Lower leg skin (tissue), 4 donors: Measurements from ENCODE around the gene LGALS3. TPM values are rescaled to one million over a fixed set of nuclear protein-coding genes. Genes with fewer than 3 reads are reported as not detected.

Source experiments
- DNase-seq, 2 donors: peaks; one replicate each; pipeline ENCODE4 v3.0.0-alpha.2; 2019; ENCODE audit warnings: low spot score in 2 of 2
- H3K4me3 ChIP-seq: fragments of 200-600 bp; sonication (generic); 2 replicates; pipeline ENCODE4 v1.5.1; 2017; ENCODE audit warnings: mild to moderate bottlenecking, low read depth; ENCODE audit not compliant: poor library complexity, severe bottlenecking
- POLR2A ChIP-seq, 2 donors: fragments of 450-650 bp; IDR thresholded peaks; one replicate each; pipeline ENCODE4 v1.6.1; 2016 to 2017; ENCODE audit warnings: antibody characterized with exemption in 2 of 2, mild to moderate bottlenecking in 1 of 2, moderate library complexity in 1 of 2
- WGBS, 2 donors: methylation state at CpG; one replicate each; pipeline ENCODE4 v1.1.5; 2018; 5-methylcytosine and 5-hydroxymethylcytosine counted together
- intact Hi-C: fragments of 100-400 bp; cut with DNase I; formaldehyde crosslinking; loops from one replicate; pipeline ENCODE4 v1.15.0; 2023; ENCODE audit warnings: low total_unique reads
- total RNA-seq, 4 donors: library from RNA; depleted of rRNA; stranded (reverse); fragments of >200 nt; gene quantifications; one replicate each; pipeline ENCODE4 v1.1.0, GENCODE V29; 2016
- TF ChIP-seq, protein P1 (sequence below), 3 donors: fragments of 450-650 bp; IDR thresholded peaks; one replicate each; pipeline ENCODE4 v1.5.1; 2016; ENCODE audit warnings: antibody characterized with exemption in 3 of 3, mild to moderate bottlenecking in 3 of 3, moderate library complexity in 2 of 3

LGALS3 gene
- total RNA-seq, 4 donors from 2014 or later, result 755 to 857 (median 826) TPM

DNA sequence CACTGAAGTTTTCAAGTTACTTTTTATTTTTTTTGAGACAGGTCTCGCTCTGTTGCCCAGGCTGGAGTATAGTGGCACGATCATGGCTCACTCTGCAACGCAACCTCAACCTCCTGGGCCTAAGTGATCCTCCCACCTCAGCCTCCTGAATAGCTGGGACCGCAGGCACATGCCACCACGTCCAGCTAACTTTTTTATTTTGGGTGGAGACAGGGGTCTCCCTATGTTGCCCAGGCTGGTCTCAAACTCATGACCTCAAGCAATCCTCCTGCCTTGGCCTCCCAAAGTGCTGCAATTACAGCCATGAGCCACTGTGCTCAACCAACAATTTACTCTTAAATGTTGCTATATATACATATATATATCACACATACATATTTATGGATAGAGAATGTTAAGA lies 27.4 kb upstream of the LGALS3 start:
- intact Hi-C loops, result no loop called here
- TF ChIP-seq, protein P1, sequence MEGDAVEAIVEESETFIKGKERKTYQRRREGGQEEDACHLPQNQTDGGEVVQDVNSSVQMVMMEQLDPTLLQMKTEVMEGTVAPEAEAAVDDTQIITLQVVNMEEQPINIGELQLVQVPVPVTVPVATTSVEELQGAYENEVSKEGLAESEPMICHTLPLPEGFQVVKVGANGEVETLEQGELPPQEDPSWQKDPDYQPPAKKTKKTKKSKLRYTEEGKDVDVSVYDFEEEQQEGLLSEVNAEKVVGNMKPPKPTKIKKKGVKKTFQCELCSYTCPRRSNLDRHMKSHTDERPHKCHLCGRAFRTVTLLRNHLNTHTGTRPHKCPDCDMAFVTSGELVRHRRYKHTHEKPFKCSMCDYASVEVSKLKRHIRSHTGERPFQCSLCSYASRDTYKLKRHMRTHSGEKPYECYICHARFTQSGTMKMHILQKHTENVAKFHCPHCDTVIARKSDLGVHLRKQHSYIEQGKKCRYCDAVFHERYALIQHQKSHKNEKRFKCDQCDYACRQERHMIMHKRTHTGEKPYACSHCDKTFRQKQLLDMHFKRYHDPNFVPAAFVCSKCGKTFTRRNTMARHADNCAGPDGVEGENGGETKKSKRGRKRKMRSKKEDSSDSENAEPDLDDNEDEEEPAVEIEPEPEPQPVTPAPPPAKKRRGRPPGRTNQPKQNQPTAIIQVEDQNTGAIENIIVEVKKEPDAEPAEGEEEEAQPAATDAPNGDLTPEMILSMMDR (IDR thresholded peaks at IDR 0.05), result no peak
- no peak for TF ChIP-seq POLR2A (IDR thresholded peaks at IDR 0.05)
- H3K4me3 ChIP-seq, result no peak overlapping the region
- no peak for DNase-seq
- WGBS, 2 donors, result 86 to 88% methylated on average over 5 of the region's 5 CpGs

DNA sequence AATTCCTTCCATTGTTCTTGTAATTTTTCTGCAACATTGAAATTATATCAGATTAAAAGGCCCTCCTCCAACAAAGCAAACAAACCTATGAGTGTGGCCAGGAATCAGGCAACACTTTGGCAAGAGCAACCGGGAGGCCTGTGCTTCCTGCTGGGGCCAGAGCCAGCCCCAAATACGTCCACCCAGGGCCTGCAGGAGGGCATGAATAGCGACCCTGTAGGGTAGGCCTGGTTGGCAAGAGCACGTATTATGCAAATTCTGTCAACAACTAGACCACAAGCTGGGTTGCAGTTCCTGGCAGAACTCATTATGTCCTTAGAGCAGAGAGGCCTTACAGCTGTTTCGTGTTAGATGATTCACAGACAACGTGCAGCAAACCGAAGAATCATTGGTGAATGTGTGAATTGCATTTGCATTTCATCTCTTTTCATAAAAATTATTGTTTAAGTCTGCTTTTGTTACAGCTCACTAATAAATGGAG lies 26.9 kb upstream of the LGALS3 start:
- peak; percentile 92 to 96 for DNase-seq
- intact Hi-C loops, result no loop called here
- TF ChIP-seq, protein P1 (IDR thresholded peaks at IDR 0.05), result no peak
- no peak for TF ChIP-seq POLR2A (IDR thresholded peaks at IDR 0.05)
- H3K4me3 ChIP-seq, result no peak overlapping the region
- 0 to 1% methylated on average over 7 of the region's 7 CpGs for WGBS, 2 donors

DNA sequence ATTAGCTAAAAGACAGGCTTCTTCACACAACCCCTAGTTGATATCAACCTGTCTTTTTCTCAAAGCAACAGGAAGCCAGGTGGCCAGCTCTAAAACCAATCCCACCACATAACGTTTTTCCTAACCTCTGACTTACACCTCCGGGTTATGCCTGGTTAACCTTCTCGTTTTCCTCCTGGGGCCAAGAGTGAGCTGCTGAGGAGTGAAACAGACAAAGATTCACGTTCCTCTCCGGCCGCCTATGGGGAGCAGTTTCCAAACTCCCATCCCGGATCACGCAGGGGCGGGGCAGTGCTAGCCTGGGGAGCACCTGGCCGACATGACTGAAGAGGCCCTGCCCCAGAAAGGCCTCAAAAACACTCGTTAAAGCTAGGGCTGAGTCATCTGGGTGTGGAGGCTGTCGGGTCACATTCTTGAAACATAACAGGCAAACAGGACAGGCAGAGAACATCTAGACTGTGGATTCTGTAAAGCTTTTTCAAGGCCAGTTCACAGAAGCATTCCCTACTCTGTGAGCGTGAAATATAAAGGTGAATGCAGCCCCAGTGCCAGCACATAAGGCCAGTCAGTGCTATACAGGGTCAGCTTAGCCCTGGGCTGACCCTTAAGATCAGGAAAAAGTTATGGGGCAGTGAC lies 25.9 kb upstream of the LGALS3 start:
- peak; percentile 94 to 97 for DNase-seq
- WGBS, 2 donors, result 5 to 6% methylated on average over 13 of the region's 13 CpGs
- no peak overlapping the region for H3K4me3 ChIP-seq
- no peak for TF ChIP-seq POLR2A (IDR thresholded peaks at IDR 0.05)
- TF ChIP-seq, protein P1 (IDR thresholded peaks at IDR 0.05), result no peak
- intact Hi-C loops, result no loop called here

DNA sequence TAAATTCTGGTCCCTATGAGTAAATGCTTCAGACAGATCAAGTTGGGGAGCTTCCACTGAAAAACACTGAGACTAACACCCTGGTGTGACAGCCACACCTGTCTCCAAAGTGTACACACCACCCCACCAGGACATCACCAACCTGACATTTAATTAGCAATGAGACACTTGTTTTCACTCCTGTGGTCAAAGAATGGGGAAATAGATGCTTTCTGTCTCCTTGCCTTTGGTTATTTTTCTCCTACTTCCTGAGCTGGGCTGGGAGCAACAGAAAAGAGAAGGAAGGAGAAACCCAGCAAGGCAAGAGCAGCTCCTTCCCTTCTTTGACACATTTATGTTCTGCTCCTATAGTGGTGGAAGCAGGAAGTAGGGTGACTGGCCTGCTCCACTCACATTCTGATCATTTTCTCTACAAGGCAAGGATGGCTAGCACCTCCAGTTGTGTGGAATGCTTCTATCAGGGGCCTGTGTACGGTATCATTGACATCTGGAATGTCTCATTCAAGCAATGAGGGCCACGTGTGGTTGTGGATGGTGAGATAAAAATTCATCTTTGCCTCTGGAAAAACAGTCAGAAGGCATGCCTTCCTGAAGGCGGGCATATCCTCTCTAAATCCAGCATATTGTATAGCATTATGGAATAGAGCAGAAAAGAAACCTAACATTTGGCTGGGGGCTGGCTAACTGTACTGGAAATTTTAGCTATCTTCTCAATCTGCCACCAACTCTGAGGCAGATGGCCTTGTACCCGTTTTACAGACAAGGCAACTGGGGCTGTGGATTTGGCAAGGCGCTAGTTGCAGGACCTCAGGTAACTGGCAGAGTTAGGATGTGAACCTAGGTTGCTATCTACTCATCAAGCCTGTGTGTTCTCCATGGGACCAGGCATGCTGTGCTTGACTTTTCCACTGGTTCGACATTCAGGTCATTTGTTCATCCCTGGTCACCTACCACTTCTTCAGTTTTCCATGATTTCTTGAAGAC lies 24.8 kb upstream of the LGALS3 start:
- intact Hi-C loops, result no loop called here
- TF ChIP-seq POLR2A (IDR thresholded peaks at IDR 0.05), result no peak
- TF ChIP-seq, protein P1 (IDR thresholded peaks at IDR 0.05), result no peak
- DNase-seq, result no peak
- no peak overlapping the region for H3K4me3 ChIP-seq
- 79 to 90% methylated on average over 6 of the region's 6 CpGs for WGBS, 2 donors

DNA sequence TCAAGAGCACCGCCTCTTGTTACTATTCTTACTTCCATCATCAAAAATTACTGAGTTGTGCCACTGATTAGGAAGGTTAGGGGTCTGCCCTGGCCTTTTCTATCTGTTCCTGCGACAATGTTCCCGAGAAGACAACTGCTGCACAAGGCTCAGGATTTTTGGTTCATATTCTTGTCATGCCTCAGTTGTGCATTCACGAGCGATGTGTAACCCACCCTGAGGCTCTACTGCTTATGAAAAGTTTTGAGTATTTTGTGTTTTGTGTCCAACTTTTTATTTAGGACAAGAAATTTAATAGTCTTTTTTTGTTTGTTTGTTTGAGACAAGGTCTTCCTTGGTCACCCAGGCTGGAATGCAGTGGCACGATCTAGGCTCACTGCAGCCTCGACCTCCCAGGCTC lies 23.1 kb upstream of the LGALS3 start:
- 74 to 76% methylated on average over 7 of the region's 7 CpGs for WGBS, 2 donors
- H3K4me3 ChIP-seq, result no peak overlapping the region
- no peak for TF ChIP-seq POLR2A (IDR thresholded peaks at IDR 0.05)
- TF ChIP-seq, protein P1 (IDR thresholded peaks at IDR 0.05), result no peak
- intact Hi-C loops, result no loop called here
- DNase-seq, result no peak
